A673 (cell line): Measurements from ENCODE around the gene AP1AR. TPM values are rescaled to one million over a fixed set of nuclear protein-coding genes. Genes with fewer than 3 reads are reported as not detected.

Experiments
- BruUV-seq: library from RNA; stranded (reverse); fragments of 400-500 nt; replicated peaks from 2 replicates; lab custom pipeline; 2021; lab: Mats Ljungman, UMichigan
- CTCF ChIA-PET: fragments of 300-600 bp; sonication (Branson Sonifier 250); formaldehyde crosslinking; loops from one replicate; lab custom pipeline; 2022; ENCODE audit warnings: antibody characterized with exemption; lab: Charles Lee
- POLR2A ChIA-PET: fragments of 300-600 bp; sonication (Branson Sonifier 250); formaldehyde crosslinking; loops from one replicate; lab custom pipeline; 2022; ENCODE audit warnings: antibody characterized with exemption; ENCODE audit not compliant: low non-redundant PET; lab: Charles Lee
- DNase-seq: peaks from one replicate; pipeline ENCODE4 v3.0.0-alpha.2; 2015; ENCODE audit warnings: low spot score
- H3K27ac ChIP-seq: fragments of 200-600 bp; sonication (generic); 2 replicates; pipeline ENCODE4 v1.5.1; 2016; ENCODE audit warnings: mixed run types, low read depth, mild to moderate bottlenecking, mixed read lengths, antibody characterized with exemption, low read length; ENCODE audit not compliant: poor library complexity, severe bottlenecking
- H3K27me3 ChIP-seq: fragments of 200-600 bp; sonication (generic); replicated peaks from 2 replicates; pipeline ENCODE4 v1.6.1; 2017; ENCODE audit warnings: mixed run types, low read depth, mild to moderate bottlenecking, mixed read lengths, antibody characterized with exemption, low read length; ENCODE audit not compliant: insufficient read depth, poor library complexity
- H3K36me3 ChIP-seq: fragments of 200-600 bp; sonication (generic); 2 replicates; pipeline ENCODE4 v1.6.1; 2016; ENCODE audit warnings: mixed run types, mild to moderate bottlenecking, mixed read lengths, antibody characterized with exemption, low read length; ENCODE audit not compliant: insufficient read depth, poor library complexity, severe bottlenecking
- H3K4me1 ChIP-seq: fragments of 200-600 bp; sonication (generic); 2 replicates; pipeline ENCODE4 v1.6.1; 2017; ENCODE audit warnings: mixed run types, mild to moderate bottlenecking, mixed read lengths, antibody characterized with exemption, low read length; ENCODE audit not compliant: insufficient read depth, poor library complexity, severe bottlenecking
- H3K4me3 ChIP-seq: fragments of 200-600 bp; sonication (generic); 2 replicates; pipeline ENCODE4 v1.5.1; 2016; ENCODE audit warnings: low read depth, mixed run types, mild to moderate bottlenecking, mixed read lengths, low read length; ENCODE audit not compliant: poor library complexity, severe bottlenecking
- H3K9me3 ChIP-seq: fragments of 200-600 bp; sonication (generic); 2 replicates; pipeline ENCODE4 v1.6.1; 2016; ENCODE audit warnings: mixed run types, low read depth, mild to moderate bottlenecking, mixed read lengths, antibody characterized with exemption, low read length; ENCODE audit not compliant: poor library complexity, severe bottlenecking
- CTCF ChIP-seq: fragments of 300-800, 200-600 bp; sonication (generic); conservative IDR thresholded peaks from 2 replicates; pipeline ENCODE4 v1.5.1; 2017; ENCODE audit warnings: low read depth, mild to moderate bottlenecking, antibody characterized with exemption, low read length, moderate library complexity, mixed read lengths
- EZH2 ChIP-seq: fragments of 200-600 bp; sonication (generic); IDR thresholded peaks from 2 replicates; pipeline ENCODE4 v1.6.1; 2017; ENCODE audit warnings: borderline replicate concordance, low read depth, mild to moderate bottlenecking, mixed read lengths, antibody characterized with exemption, low read length; ENCODE audit not compliant: poor library complexity, severe bottlenecking
- intact Hi-C: fragments of 100-400 bp; cut with micrococcal nuclease; formaldehyde crosslinking; loops from one replicate; pipeline ENCODE4 v1.10.0; 2022; ENCODE audit not compliant: unreplicated experiment
- total RNA-seq: library from RNA; stranded (reverse); gene quantifications from 2 replicates; pipeline ENCODE4 v1.2.3, GENCODE V29; 2021

AP1AR gene
- total RNA-seq, 1 experiment from 2014 or later = 24.9 TPM

- Histone ChIP-seq H3K9me3 (no peaks in the 10 kb centered on the region), H3K27me3 (no peaks in the 10 kb centered on the region), H3K4me1 (no peaks in the 10 kb centered on the region), H3K36me3 (no peaks in the 10 kb centered on the region), H3K27ac (no peak overlapping the region), H3K4me3 (no peak overlapping the region)
- no TSS peak for BruUV-seq
- intact Hi-C loops = loop anchor here (5.0 kb wide), 1 partner anchor 55 kb away; the partner anchor contains the start of gene AP1AR
- no peak for TF ChIP-seq EZH2
- no peak for TF ChIP-seq CTCF
- POLR2A ChIA-PET = no interaction called here
- CTCF ChIA-PET = no interaction called here
- no peak for DNase-seq
Observed at GRCh38 chr4:112287258-112287989, 55.8 kb downstream of the AP1AR start.

- no TSS peak for BruUV-seq
- no peak for DNase-seq
Observed at GRCh38 chr4:112288455-112288854, 56.9 kb downstream of the AP1AR start.

GRCh38 chr4:112289407-112290253, 58.0 kb downstream of the AP1AR start:
- H3K27me3 ChIP-seq = no peaks in the 10 kb centered on the region
- POLR2A ChIA-PET = no interaction called here
- CTCF ChIA-PET = no interaction called here
- TF ChIP-seq CTCF (no peak), EZH2 (no peak)
- no peak overlapping the region for H3K27ac ChIP-seq
- H3K4me3 ChIP-seq = no peak overlapping the region
- no TSS peak for BruUV-seq
- no peaks in the 10 kb centered on the region for H3K4me1 ChIP-seq
- no peaks in the 10 kb centered on the region for H3K9me3 ChIP-seq
- intact Hi-C loops = loop anchor here (5.0 kb wide), 1 partner anchor 57 kb away; the partner anchor contains the start of gene AP1AR
- no peaks in the 10 kb centered on the region for H3K36me3 ChIP-seq
- no peak for DNase-seq

More at GRCh38 chr4:112288455-112288854, 56.9 kb downstream of the AP1AR start:
- intact Hi-C loops = loop anchor here (5.0 kb wide), 1 partner anchor 56 kb away; the partner anchor contains the start of gene AP1AR
- Histone ChIP-seq H3K27ac (no peak overlapping the region), H3K36me3 (no peaks in the 10 kb centered on the region), H3K27me3 (no peaks in the 10 kb centered on the region), H3K9me3 (no peaks in the 10 kb centered on the region), H3K4me3 (no peak overlapping the region), H3K4me1 (no peaks in the 10 kb centered on the region)
- POLR2A ChIA-PET = no interaction called here
- CTCF ChIA-PET = no interaction called here
- TF ChIP-seq EZH2 = no peak
- TF ChIP-seq CTCF = no peak
